ENCODE results near the gene GRIK4. TPM values are rescaled to one million over a fixed set of nuclear protein-coding genes. Genes with fewer than 3 reads are reported as not detected.

The GRIK4 gene
- total RNA-seq, 4 donors from 2014 or later, result 0.57 to 0.85 TPM; not detected in 2

- TF ChIP-seq CTCF (IDR thresholded peaks at IDR 0.05; ENCODE audit: low read depth), result no peak
These were observed 183.9 kb downstream of the GRIK4 start for GRCh38 chr11:120695426-120695825.

GRCh38 chr11:120695939-120696338 lies 184.4 kb downstream of the GRIK4 start:
- TF ChIP-seq CTCF (IDR thresholded peaks at IDR 0.05; ENCODE audit: low read depth), result no peak

DNA sequence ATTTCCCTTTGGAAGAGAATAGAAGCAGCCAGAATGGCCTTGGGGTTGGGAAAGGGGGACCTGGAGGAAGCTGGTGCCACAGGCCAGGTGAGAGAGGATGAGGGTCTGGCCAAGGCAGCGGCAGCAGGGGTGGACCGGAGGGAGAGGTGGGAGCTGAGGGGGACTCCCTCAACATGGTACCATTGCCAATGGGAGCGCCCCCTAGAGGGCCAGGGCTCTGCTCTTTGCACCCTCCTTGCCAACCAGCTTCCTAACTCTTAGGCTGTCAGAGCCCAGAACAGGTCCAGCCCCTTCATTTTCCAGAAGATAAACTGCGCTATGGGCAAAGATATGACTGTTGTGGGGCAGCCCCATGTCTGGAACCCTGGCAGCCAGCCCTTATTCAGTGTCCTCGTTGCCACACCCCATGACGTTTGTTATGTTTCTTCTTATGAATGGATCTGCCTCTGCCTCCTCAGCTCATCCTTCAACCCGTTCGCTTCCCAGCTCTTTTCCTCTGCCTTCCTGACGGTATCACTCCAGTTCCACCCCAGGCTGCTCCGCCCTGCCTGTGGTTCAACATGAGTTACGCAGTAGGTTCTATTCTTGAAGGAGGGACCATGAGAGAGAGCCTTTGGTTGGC lies 185.2 kb downstream of the GRIK4 start:
- TF ChIP-seq CTCF (IDR thresholded peaks at IDR 0.05; ENCODE audit: low read depth), result no peak

- TF ChIP-seq CTCF (IDR thresholded peaks at IDR 0.05; ENCODE audit: low read depth), result no peak
These were observed 187.4 kb downstream of the GRIK4 start for GRCh38 chr11:120698918-120699317.

GRCh38 chr11:120702656-120703055 lies 191.1 kb downstream of the GRIK4 start:
- TF ChIP-seq CTCF (IDR thresholded peaks at IDR 0.05; ENCODE audit: low read depth), result no peak

- no peak for TF ChIP-seq CTCF (IDR thresholded peaks at IDR 0.05; ENCODE audit: low read depth)
These were observed 192.0 kb downstream of the GRIK4 start for GRCh38 chr11:120703358-120704152.

GRCh38 chr11:120704256-120704750 lies 192.8 kb downstream of the GRIK4 start:
- no peak for TF ChIP-seq CTCF (IDR thresholded peaks at IDR 0.05; ENCODE audit: low read depth)
